G401 (cell line): ENCODE measurements around the gene OR5H6. TPM values are rescaled to one million over a fixed set of nuclear protein-coding genes. Genes with fewer than 3 reads are reported as not detected.
"Not testable (repeated sequence)": the region's sequence is repeated elsewhere in the genome, so short reads cannot be mapped to it uniquely, and the experiment has no call there.

Experiments used
- DNase-seq: peaks from one replicate; pipeline ENCODE4 v3.0.0-alpha.2; 2015; ENCODE audit warnings: low spot score
- in situ Hi-C: cut with HindIII; loops from 2 replicates; pipeline ENCODE4 v1.10.0; 2016; ENCODE audit warnings: low sequenced_read_pairs, mixed read lengths
- total RNA-seq: library from RNA; depleted of rRNA; stranded (reverse); fragments of >200 nt; shearing (Covaris generic); gene quantifications from 2 replicates; pipeline ENCODE4 v1.2.3, GENCODE V29; 2014; rRNA removed

The OR5H6 gene
- not detected in 2 replicates for total RNA-seq

- DNase-seq, result no peak
- in situ Hi-C loops, result no loop called here
These were observed at the start of gene OR5H6 for GRCh38 chr3:98263944-98264343. Gene OR5H6 (plus strand): TSS chr3:98264244. CDS start chr3:98264333, 89 bp downstream.

GRCh38 chr3:98215051-98215450 is 49.0 kb upstream of the OR5H6 start:
- DNase-seq, result no peak
- in situ Hi-C loops, result no loop called here

- DNase-seq, result no peak
- in situ Hi-C loops, result no loop called here
These were observed 40.0 kb upstream of the OR5H6 start for GRCh38 chr3:98223907-98224672.

GRCh38 chr3:98232489-98232888 is 31.6 kb upstream of the OR5H6 start:
- in situ Hi-C loops, result no loop called here

GRCh38 chr3:98233468-98233867 is 30.6 kb upstream of the OR5H6 start:
- DNase-seq, result no peak
- in situ Hi-C loops, result no loop called here

More at GRCh38 chr3:98232489-98232888, 31.6 kb upstream of the OR5H6 start:
- DNase-seq, result no peak

- no peak for DNase-seq
- in situ Hi-C loops, result no loop called here
These were observed 23.9 kb upstream of the OR5H6 start for GRCh38 chr3:98240131-98240530.

GRCh38 chr3:98242155-98242554 is 21.9 kb upstream of the OR5H6 start:
- in situ Hi-C loops, result no loop called here

GRCh38 chr3:98243843-98244242 is 20.2 kb upstream of the OR5H6 start:
- DNase-seq, result no peak
- in situ Hi-C loops, result no loop called here

More at GRCh38 chr3:98242155-98242554, 21.9 kb upstream of the OR5H6 start:
- DNase-seq, result no peak

- in situ Hi-C loops, result no loop called here
- DNase-seq, result no peak
These were observed 17.9 kb upstream of the OR5H6 start for GRCh38 chr3:98246142-98246541.

- in situ Hi-C loops, DNase-seq: not testable (repeated sequence)
These were observed 8.0 kb upstream of the OR5H6 start for GRCh38 chr3:98256026-98256425.

GRCh38 chr3:98259707-98260106 is 4.3 kb upstream of the OR5H6 start:
- in situ Hi-C loops, result no loop called here
- DNase-seq, result no peak

- DNase-seq, result no peak
- in situ Hi-C loops, result no loop called here
These were observed 2.0 kb upstream of the OR5H6 start for GRCh38 chr3:98262046-98262445.

- DNase-seq, result no peak
- in situ Hi-C loops, result no loop called here
These were observed 5.8 kb downstream of the OR5H6 start for GRCh38 chr3:98269846-98270245.

- in situ Hi-C loops, result no loop called here
- DNase-seq, result no peak
These were observed 8.1 kb downstream of the OR5H6 start for GRCh38 chr3:98272126-98272525.

- DNase-seq, result no peak
These were observed 10.9 kb downstream of the OR5H6 start for GRCh38 chr3:98274914-98275313.

GRCh38 chr3:98282205-98282604 is 18.2 kb downstream of the OR5H6 start, which contains the start of gene OR5H2:
Gene OR5H2 (plus strand): TSS chr3:98282505. CDS start chr3:98282903, 398 bp downstream.
- DNase-seq, result no peak
- in situ Hi-C loops, result no loop called here

More at GRCh38 chr3:98274914-98275313, 10.9 kb downstream of the OR5H6 start:
- in situ Hi-C loops, result no loop called here

GRCh38 chr3:98290916-98291315 is 26.9 kb downstream of the OR5H6 start:
- in situ Hi-C loops, result no loop called here
- DNase-seq, result no peak

GRCh38 chr3:98291332-98291957 is 27.4 kb downstream of the OR5H6 start:
- in situ Hi-C loops, result no loop called here
- DNase-seq, result no peak
